ENCODE data around the gene CHRNA4. TPM values are rescaled to one million over a fixed set of nuclear protein-coding genes. Genes with fewer than 3 reads are reported as not detected.

The CHRNA4 gene
- total RNA-seq, 2 donors from 2014 or later, result not detected

DNA sequence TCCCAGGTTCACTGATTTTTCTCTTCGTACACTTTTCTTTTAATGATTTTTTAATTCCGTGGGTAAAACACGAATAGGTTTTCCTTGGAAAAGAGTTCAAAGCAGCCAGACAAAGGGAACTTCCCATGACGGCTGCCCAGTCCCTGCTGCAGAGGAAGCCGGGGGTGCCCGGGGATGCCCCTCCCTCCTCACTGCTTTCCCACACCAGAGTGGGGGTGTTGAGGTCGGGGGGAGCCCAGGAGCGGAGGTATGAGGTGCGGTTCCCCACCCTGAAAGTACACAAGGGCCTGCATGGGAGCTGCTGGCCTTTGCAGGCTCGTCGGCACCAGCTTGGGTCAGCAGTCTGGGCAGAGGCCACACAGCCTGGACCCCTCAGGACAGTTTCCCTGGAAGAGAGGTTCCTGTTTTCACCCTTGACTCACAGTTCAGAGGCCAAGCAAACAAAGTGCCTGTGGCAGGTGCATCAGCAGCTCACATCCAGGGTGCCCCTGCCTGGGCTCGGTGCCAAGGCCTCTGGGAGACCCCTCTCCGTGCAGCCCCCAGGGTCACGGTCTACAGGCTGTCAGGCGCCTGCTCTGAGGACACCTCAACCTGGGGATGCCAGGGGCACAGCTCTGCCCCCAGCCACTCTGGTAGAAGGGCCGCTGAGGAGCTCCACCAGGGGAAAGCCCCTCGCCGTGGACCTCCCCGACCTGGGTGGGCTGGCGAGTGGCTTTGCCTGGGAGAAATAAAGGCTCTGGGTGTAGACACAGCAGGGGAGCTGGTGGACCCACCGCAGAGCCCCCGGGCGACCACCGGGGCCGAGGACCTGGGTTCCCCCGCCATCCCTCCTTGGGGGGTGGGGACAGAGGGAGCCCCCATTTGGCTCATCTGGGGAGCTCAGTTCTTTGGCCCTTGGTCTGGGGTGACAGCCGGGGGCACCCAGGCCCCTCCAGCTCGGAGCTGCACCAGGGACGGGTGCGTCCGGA lies 15.4 kb upstream of the CHRNA4 start:
- Mint-ChIP-seq H3K36me3 (ENCODE audit: low read depth) (no peaks in the 10 kb centered on the region), H3K9me3 (no peaks in the 10 kb centered on the region), H3K27ac (no peak overlapping the region), H3K4me3 (no peak overlapping the region), H3K27me3 (peaks cover 14% of the 10 kb centered on the region), H3K4me1 (no peaks in the 10 kb centered on the region)
- no peak for ATAC-seq (replicated peaks)

DNA sequence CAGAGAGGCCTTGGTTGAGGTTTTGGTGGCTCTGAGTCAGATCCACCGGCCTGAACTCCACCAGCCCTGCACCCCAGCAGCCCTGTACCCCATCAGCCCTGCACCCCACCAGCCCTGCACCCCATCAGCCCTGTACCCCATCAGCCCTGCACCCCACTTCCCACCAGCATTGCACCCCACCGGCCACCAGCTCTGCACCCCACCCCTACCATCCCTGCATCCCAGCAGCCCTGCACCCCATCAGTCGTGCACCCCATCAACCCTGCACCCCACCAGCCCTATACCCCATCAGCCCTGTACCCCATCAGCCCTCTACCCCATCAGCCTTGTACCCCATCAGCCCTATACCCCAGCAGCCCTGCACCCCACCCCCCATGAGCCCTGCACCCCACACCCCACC lies 14.3 kb upstream of the CHRNA4 start:
- ATAC-seq (replicated peaks), result no peak

DNA sequence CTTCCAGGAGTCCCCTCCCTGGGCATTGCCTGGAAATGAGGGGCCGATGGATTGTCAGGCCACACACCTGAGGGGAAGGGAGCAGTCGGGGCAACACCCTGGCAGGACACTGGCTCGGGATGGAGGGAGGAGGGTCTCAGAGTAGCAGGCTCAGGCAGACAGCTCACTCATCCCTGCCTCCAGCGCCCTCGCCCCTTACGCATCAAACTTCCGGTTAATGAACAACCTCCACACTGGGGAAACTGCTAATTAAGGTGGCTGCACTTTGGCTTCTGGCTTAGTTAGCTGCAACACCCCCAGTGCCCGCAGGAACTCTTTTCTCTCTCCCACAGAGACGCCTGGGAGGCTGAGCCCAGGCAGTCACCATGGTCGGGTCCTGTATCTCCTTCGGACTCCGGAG lies 13.4 kb upstream of the CHRNA4 start:
- H3K27ac Mint-ChIP-seq, result no peak overlapping the region
- ATAC-seq (replicated peaks), result no peak

More for the DNA sequence above, 14.3 kb upstream of the CHRNA4 start:
- Mint-ChIP-seq H3K27me3 (peaks cover 19% of the 10 kb centered on the region), H3K9me3 (no peaks in the 10 kb centered on the region), H3K4me3 (no peak overlapping the region), H3K36me3 (ENCODE audit: low read depth) (no peaks in the 10 kb centered on the region), H3K27ac (no peak overlapping the region), H3K4me1 (no peaks in the 10 kb centered on the region)

GRCh38 chr20:63373996-63374395 lies 12.8 kb upstream of the CHRNA4 start:
- Mint-ChIP-seq H3K4me3 (no peak overlapping the region), H3K4me1 (no peaks in the 10 kb centered on the region), H3K36me3 (ENCODE audit: low read depth) (no peaks in the 10 kb centered on the region), H3K27ac (no peak overlapping the region), H3K9me3 (no peaks in the 10 kb centered on the region), H3K27me3 (peaks cover 19% of the 10 kb centered on the region)
- no peak for ATAC-seq (replicated peaks)

More for the DNA sequence above, 13.4 kb upstream of the CHRNA4 start:
- H3K9me3 Mint-ChIP-seq, result no peaks in the 10 kb centered on the region
- no peaks in the 10 kb centered on the region for H3K36me3 Mint-ChIP-seq (ENCODE audit: low read depth)
- peaks cover 19% of the 10 kb centered on the region for H3K27me3 Mint-ChIP-seq
- H3K4me3 Mint-ChIP-seq, result no peak overlapping the region
- no peaks in the 10 kb centered on the region for H3K4me1 Mint-ChIP-seq

GRCh38 chr20:63372971-63373885 lies 12.1 kb upstream of the CHRNA4 start:
- H3K36me3 Mint-ChIP-seq (ENCODE audit: low read depth), result no peaks in the 10 kb centered on the region

DNA sequence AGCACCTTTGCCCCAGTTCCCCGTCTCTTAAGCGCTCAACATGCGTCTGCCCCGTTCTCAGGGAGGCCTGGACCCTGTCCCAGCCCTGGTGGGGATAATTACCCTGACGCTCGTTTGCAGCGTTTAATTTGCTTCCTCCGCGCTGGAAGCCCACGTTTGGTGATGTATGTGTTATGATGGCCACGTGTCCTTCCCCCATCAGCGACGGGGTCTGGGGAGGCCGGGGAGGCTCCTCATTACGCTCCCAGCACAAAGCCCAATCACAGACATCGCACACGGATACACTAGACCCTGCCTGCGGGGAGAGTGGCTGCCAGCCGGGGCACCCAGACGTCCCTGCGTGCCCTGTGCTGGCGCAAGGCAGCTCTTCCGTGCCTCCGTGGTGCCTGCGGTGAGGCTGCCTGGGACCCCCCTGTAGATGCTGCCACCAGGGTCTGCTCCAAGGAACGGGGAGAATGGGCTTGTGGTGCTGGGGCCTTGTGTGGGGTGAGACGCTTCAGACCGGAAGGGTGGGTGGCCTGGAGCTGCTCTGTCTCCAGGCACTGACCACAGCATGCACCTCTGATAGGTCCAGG lies 10.2 kb upstream of the CHRNA4 start:
- Mint-ChIP-seq H3K27me3 (peaks cover 15% of the 10 kb centered on the region), H3K27ac (no peak overlapping the region), H3K4me1 (no peaks in the 10 kb centered on the region), H3K9me3 (no peaks in the 10 kb centered on the region), H3K36me3 (ENCODE audit: low read depth) (no peaks in the 10 kb centered on the region), H3K4me3 (no peak overlapping the region)
- ATAC-seq (replicated peaks), result no peak

More at GRCh38 chr20:63372971-63373885, 12.1 kb upstream of the CHRNA4 start:
- Mint-ChIP-seq H3K9me3 (no peaks in the 10 kb centered on the region), H3K4me1 (no peaks in the 10 kb centered on the region), H3K4me3 (no peak overlapping the region), H3K27ac (no peak overlapping the region), H3K27me3 (peaks cover 15% of the 10 kb centered on the region)
- ATAC-seq (replicated peaks), result no peak

GRCh38 chr20:63370618-63371187 lies 9.6 kb upstream of the CHRNA4 start:
- H3K4me1 Mint-ChIP-seq, result no peaks in the 10 kb centered on the region
- no peak overlapping the region for H3K4me3 Mint-ChIP-seq
- H3K27me3 Mint-ChIP-seq, result peaks cover 14% of the 10 kb centered on the region
- H3K9me3 Mint-ChIP-seq, result no peaks in the 10 kb centered on the region
- no peak for ATAC-seq (replicated peaks)
- H3K27ac Mint-ChIP-seq, result no peak overlapping the region
- no peaks in the 10 kb centered on the region for H3K36me3 Mint-ChIP-seq (ENCODE audit: low read depth)

DNA sequence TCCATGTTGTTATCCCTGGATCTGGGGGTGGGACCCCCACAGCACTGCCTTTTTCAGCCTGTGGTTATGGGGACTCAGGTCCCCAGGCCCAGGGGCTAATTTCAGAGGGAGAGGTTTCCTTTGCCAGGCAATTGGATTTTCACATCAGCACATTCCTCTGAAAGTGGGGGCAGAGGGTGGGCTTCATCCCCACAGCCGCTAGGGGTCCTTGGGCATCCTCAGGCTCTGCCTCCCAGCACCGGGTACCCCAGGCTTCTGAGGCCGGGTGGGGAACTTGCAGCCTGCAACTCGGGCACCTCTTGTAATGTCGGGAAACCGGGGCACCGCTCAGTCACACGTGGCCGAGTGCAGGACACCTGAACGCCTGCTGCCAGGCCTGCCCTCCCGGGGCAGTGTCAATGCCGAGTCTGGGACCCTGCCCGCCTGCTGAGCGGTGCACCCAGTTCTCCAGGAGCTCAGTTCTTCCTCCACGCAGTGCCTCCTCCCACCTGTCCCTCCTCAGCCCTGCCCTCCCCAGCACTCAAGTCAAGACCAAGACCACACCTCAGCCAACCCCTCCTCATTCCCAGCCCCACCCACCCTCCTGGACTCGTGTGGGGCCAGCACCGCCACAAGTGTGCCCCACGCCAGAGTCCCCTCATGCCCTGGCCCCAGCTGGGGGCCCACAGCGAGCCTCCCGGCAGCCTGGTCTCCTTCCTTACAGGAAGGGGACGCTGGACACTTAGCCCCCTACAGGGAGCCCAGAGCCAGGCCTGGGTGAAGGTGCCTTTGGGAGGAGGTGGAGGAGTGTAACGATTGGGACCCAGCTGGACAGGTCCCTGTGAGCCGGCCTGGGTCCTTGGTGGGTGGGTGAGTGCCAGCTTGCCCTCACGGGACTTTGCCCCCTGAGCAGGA lies 8.8 kb upstream of the CHRNA4 start:
- no peak for ATAC-seq (replicated peaks)
- no peak overlapping the region for H3K27ac Mint-ChIP-seq
- H3K9me3 Mint-ChIP-seq, result no peaks in the 10 kb centered on the region
- peaks cover 18% of the 10 kb centered on the region for H3K27me3 Mint-ChIP-seq
- H3K36me3 Mint-ChIP-seq (ENCODE audit: low read depth), result no peaks in the 10 kb centered on the region
- H3K4me1 Mint-ChIP-seq, result no peaks in the 10 kb centered on the region
- H3K4me3 Mint-ChIP-seq, result no peak overlapping the region

GRCh38 chr20:63369024-63369530 lies 7.9 kb upstream of the CHRNA4 start:
- Mint-ChIP-seq H3K4me1 (no peaks in the 10 kb centered on the region), H3K9me3 (no peaks in the 10 kb centered on the region), H3K27me3 (peaks cover 18% of the 10 kb centered on the region), H3K27ac (no peak overlapping the region), H3K4me3 (no peak overlapping the region), H3K36me3 (ENCODE audit: low read depth) (no peaks in the 10 kb centered on the region)
- no peak for ATAC-seq (replicated peaks)

GRCh38 chr20:63368151-63368550 lies 7.0 kb upstream of the CHRNA4 start:
- Mint-ChIP-seq H3K36me3 (ENCODE audit: low read depth) (no peaks in the 10 kb centered on the region), H3K27me3 (peaks cover 18% of the 10 kb centered on the region), H3K4me3 (no peak overlapping the region), H3K4me1 (no peaks in the 10 kb centered on the region), H3K27ac (no peak overlapping the region), H3K9me3 (no peaks in the 10 kb centered on the region)
- no peak for ATAC-seq (replicated peaks)

- H3K4me3 Mint-ChIP-seq, result no peak overlapping the region
- H3K4me1 Mint-ChIP-seq, result no peaks in the 10 kb centered on the region
- peaks cover 18% of the 10 kb centered on the region for H3K27me3 Mint-ChIP-seq
- H3K9me3 Mint-ChIP-seq, result no peaks in the 10 kb centered on the region
- ATAC-seq (replicated peaks), result no peak
- no peaks in the 10 kb centered on the region for H3K36me3 Mint-ChIP-seq (ENCODE audit: low read depth)
- H3K27ac Mint-ChIP-seq, result no peak overlapping the region
Observed at GRCh38 chr20:63367446-63368055, 6.4 kb upstream of the CHRNA4 start.

DNA sequence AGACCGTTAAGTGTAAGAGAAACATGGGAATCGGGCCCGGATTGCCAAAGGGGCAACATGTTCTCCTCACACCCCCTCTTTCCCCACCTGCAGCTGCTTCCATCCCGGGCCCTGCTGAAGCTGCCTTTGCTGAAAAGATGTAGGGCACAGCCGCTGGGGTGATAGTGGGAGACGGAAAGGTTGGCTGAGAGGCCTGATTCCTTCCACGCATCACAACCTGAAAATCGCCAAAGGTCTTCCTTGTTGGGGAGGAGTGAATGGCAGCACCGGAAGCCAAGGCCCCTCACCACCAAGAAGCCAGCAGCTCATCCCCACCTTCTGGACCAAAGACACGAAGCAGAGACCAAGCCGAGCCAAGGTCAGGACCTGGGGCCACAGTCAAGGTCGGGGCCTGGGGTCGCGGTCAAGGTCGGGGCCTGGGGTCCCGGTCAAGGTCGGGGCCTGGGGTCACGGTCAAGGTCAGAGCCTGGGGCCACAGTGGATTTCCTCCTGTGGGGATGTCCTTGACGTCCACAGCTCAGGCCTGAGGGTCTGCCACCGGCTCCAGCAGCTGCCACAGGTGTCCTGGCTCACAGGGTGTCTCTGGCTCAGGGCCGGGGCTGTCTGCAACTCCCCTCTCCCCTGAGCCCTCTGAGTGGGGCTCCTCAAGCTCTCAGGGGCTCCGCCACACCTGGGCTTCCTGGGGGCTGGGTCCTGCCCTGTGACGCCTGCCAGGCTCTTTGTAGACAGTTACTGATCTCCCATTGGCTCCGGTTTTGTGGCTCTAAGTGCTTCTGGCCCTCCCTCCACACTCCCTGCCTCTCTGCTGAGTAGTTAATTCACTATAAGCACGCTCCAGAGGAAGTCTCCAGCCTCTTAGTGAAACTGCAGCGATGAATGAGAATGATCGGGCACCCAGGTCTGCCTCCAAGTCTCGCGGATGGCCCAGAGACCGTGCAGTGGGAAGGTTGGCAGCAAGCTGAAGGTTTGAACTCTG lies 5.5 kb upstream of the CHRNA4 start:
- Mint-ChIP-seq H3K27me3 (peaks cover 20% of the 10 kb centered on the region), H3K27ac (no peak overlapping the region), H3K4me1 (no peaks in the 10 kb centered on the region), H3K9me3 (no peaks in the 10 kb centered on the region), H3K36me3 (ENCODE audit: low read depth) (no peaks in the 10 kb centered on the region), H3K4me3 (no peak overlapping the region)
- ATAC-seq (replicated peaks), result no peak
